ENCODE data around the gene MYO1C. TPM values are rescaled to one million over a fixed set of nuclear protein-coding genes. Genes with fewer than 3 reads are reported as not detected.
"Not testable (repeated sequence)": the region's sequence is repeated elsewhere in the genome, so short reads cannot be mapped to it uniquely, and the experiment has no call there.

MYO1C gene
- total RNA-seq, 2 donors from 2014 or later: 75.5 to 90.0 TPM

DNA sequence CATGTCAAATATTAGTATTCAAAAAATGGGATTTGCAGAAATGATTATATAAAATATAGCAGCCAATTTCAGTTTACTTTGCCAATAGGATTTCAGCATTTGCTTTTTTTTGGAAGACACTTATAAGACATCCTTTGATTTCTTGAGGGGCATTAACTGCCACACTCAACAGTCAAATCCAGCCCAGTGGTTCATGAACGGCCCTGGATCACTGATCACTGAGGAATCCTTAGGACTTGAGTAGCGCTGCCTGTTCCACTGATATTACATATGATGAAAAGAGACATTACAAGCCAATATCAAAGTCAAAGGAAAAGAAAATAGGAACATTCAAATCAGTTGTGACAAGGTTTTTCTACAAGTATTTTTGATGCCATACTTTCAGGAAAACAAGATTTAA is 71.5 kb downstream of the MYO1C start:
- Mint-ChIP-seq H3K4me1 (no peaks in the 10 kb centered on the region), H3K4me3 (no peak overlapping the region), H3K27me3 (ENCODE audit: insufficient read depth) (no peaks in the 10 kb centered on the region), H3K36me3 (ENCODE audit: low read depth) (peaks cover 50% of the 10 kb centered on the region), H3K27ac (no peak overlapping the region), H3K9me3 (no peaks in the 10 kb centered on the region)
- no peak overlapping the region for H3K27ac ChIP-seq (ENCODE audit: low read depth, low read length)
- WGBS, 2 experiments (ENCODE audit: insufficient coverage in 1 of 2, insufficient read length in 1 of 2): 83 to 93% methylated on average over 1 to 2 of the region's 2 CpGs
- H3K4me1 ChIP-seq (ENCODE audit: control insufficient read depth, insufficient read depth, low read length): no peaks in the 10 kb centered on the region
- H3K9ac ChIP-seq (ENCODE audit: extremely low read depth, low read length, poor library complexity, severe bottlenecking): no peak overlapping the region
- no peak for DNase-seq
- no peak overlapping the region for H3K4me3 ChIP-seq (ENCODE audit: low read length)
- no peaks in the 10 kb centered on the region for H3K9me3 ChIP-seq (ENCODE audit: control insufficient read depth, low read length)
- H3K36me3 ChIP-seq (ENCODE audit: control insufficient read depth, insufficient read depth, low read length): peaks cover 68% of the 10 kb centered on the region
- H3K27me3 ChIP-seq (ENCODE audit: control insufficient read depth, insufficient read depth, low read length, poor library complexity, severe bottlenecking): no peaks in the 10 kb centered on the region
- TF ChIP-seq, protein P1, sequence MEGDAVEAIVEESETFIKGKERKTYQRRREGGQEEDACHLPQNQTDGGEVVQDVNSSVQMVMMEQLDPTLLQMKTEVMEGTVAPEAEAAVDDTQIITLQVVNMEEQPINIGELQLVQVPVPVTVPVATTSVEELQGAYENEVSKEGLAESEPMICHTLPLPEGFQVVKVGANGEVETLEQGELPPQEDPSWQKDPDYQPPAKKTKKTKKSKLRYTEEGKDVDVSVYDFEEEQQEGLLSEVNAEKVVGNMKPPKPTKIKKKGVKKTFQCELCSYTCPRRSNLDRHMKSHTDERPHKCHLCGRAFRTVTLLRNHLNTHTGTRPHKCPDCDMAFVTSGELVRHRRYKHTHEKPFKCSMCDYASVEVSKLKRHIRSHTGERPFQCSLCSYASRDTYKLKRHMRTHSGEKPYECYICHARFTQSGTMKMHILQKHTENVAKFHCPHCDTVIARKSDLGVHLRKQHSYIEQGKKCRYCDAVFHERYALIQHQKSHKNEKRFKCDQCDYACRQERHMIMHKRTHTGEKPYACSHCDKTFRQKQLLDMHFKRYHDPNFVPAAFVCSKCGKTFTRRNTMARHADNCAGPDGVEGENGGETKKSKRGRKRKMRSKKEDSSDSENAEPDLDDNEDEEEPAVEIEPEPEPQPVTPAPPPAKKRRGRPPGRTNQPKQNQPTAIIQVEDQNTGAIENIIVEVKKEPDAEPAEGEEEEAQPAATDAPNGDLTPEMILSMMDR (conservative IDR thresholded peaks at IDR 0.05): no peak

DNA sequence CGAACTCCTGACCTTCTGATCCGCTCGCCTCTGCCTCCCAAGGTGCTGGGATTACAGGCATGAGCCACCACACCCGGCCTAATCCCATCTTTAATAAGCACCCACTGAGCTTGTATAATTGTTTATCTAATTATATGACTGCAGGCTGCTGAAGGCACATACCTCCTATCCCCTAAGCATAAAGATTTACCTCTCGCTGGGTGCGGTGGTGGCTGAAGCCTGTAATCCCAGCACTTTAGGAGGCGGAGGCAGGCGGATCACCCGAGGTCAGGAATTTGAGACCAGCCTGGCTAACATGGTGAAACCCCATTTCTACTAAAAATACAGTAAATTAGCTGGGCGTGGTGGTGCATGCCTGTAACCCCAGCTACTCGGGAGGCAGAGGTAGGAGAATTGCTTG is 72.3 kb downstream of the MYO1C start:
- no peak overlapping the region for H3K4me3 Mint-ChIP-seq
- no peaks in the 10 kb centered on the region for H3K4me1 ChIP-seq (ENCODE audit: control insufficient read depth, insufficient read depth, low read length)
- H3K4me3 ChIP-seq (ENCODE audit: low read length): no peak overlapping the region
- H3K9me3 Mint-ChIP-seq: no peaks in the 10 kb centered on the region
- H3K4me1 Mint-ChIP-seq: no peaks in the 10 kb centered on the region
- DNase-seq: no peak
- no peaks in the 10 kb centered on the region for H3K27me3 Mint-ChIP-seq (ENCODE audit: insufficient read depth)
- peaks cover 44% of the 10 kb centered on the region for H3K36me3 Mint-ChIP-seq (ENCODE audit: low read depth)
- H3K27me3 ChIP-seq (ENCODE audit: control insufficient read depth, insufficient read depth, low read length, poor library complexity, severe bottlenecking): no peaks in the 10 kb centered on the region
- no peaks in the 10 kb centered on the region for H3K9me3 ChIP-seq (ENCODE audit: control insufficient read depth, low read length)
- H3K9ac ChIP-seq (ENCODE audit: extremely low read depth, low read length, poor library complexity, severe bottlenecking): no peak overlapping the region
- TF ChIP-seq, protein P1 (conservative IDR thresholded peaks at IDR 0.05): no peak
- no peak overlapping the region for H3K27ac ChIP-seq (ENCODE audit: low read depth, low read length)
- H3K27ac Mint-ChIP-seq: no peak overlapping the region
- 91 to 98% methylated on average over 8 to 11 of the region's 11 CpGs for WGBS, 2 experiments (ENCODE audit: insufficient coverage in 1 of 2, insufficient read length in 1 of 2)
- peaks cover 60% of the 10 kb centered on the region for H3K36me3 ChIP-seq (ENCODE audit: control insufficient read depth, insufficient read depth, low read length)

DNA sequence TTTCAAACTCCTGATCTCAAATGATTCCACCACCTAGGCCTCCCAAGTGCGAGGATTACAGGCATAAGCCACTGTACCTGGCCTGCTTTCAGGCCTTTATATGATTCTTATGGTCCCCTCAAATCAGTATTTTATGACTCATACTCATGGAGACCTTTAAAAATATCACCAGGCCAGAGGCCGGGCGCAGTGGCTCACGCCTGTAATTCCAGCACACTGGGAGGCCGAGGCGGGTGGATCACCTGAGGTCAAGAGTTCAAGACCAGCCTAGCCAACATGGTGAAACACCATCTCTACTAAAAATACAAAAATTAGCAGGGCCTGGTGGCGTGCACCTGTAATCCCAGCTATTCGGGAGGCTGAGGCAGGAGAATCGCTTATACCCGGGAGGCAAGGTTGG is 74.0 kb downstream of the MYO1C start:
- H3K27ac ChIP-seq (ENCODE audit: low read depth, low read length); H3K27ac Mint-ChIP-seq; DNase-seq; H3K4me3 ChIP-seq (ENCODE audit: low read length); H3K9ac ChIP-seq (ENCODE audit: extremely low read depth, low read length, poor library complexity, severe bottlenecking); H3K4me1 Mint-ChIP-seq; H3K9me3 Mint-ChIP-seq; H3K9me3 ChIP-seq (ENCODE audit: control insufficient read depth, low read length); H3K27me3 ChIP-seq (ENCODE audit: control insufficient read depth, insufficient read depth, low read length, poor library complexity, severe bottlenecking); H3K4me1 ChIP-seq (ENCODE audit: control insufficient read depth, insufficient read depth, low read length); H3K27me3 Mint-ChIP-seq (ENCODE audit: insufficient read depth); H3K4me3 Mint-ChIP-seq: not testable (repeated sequence)
- peaks cover 36% of the 10 kb centered on the region for H3K36me3 Mint-ChIP-seq (ENCODE audit: low read depth)
- H3K36me3 ChIP-seq (ENCODE audit: control insufficient read depth, insufficient read depth, low read length): peaks cover 47% of the 10 kb centered on the region
- 90 to 93% methylated on average over 8 to 10 of the region's 10 CpGs for WGBS, 2 experiments (ENCODE audit: insufficient coverage in 1 of 2, insufficient read length in 1 of 2)

DNA sequence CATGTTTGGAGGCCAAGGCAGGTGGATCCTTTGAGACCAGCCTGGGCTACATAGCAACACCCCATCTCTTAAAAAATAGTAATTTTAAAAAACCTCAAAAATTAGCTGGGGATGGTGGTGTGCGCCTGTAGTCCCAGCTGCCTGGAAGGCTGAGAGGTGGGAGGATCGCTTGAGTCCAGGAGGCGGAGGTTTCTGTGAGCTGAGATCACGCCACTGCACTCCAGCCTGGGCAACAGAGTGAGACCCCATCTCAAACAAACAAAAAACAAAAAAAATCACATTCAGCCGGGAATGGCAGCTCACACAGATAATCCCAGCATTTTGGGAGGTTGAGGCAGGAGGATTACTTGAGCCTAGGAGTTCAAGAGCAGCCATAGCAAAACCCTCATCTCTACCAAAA is 76.1 kb downstream of the MYO1C start:
- H3K4me3 ChIP-seq (ENCODE audit: low read length): no peak overlapping the region
- no peak overlapping the region for H3K4me3 Mint-ChIP-seq
- peaks cover 3% of the 10 kb centered on the region for H3K9me3 ChIP-seq (ENCODE audit: control insufficient read depth, low read length)
- TF ChIP-seq, protein P1 (conservative IDR thresholded peaks at IDR 0.05): no peak
- no peak overlapping the region for H3K27ac ChIP-seq (ENCODE audit: low read depth, low read length)
- no peak overlapping the region for H3K27ac Mint-ChIP-seq
- H3K36me3 Mint-ChIP-seq (ENCODE audit: low read depth): peaks cover 19% of the 10 kb centered on the region
- H3K9ac ChIP-seq (ENCODE audit: extremely low read depth, low read length, poor library complexity, severe bottlenecking): no peak overlapping the region
- H3K9me3 Mint-ChIP-seq: peaks cover 9% of the 10 kb centered on the region
- no peaks in the 10 kb centered on the region for H3K27me3 Mint-ChIP-seq (ENCODE audit: insufficient read depth)
- peaks cover 5% of the 10 kb centered on the region for H3K4me1 Mint-ChIP-seq
- peaks cover 26% of the 10 kb centered on the region for H3K36me3 ChIP-seq (ENCODE audit: control insufficient read depth, insufficient read depth, low read length)
- DNase-seq: no peak
- H3K4me1 ChIP-seq (ENCODE audit: control insufficient read depth, insufficient read depth, low read length): no peaks in the 10 kb centered on the region
- no peaks in the 10 kb centered on the region for H3K27me3 ChIP-seq (ENCODE audit: control insufficient read depth, insufficient read depth, low read length, poor library complexity, severe bottlenecking)
- WGBS, 2 experiments (ENCODE audit: insufficient coverage in 1 of 2, insufficient read length in 1 of 2): 96 to 100% methylated on average over 2 to 5 of the region's 5 CpGs
